ENCODE measurements around the gene ARL6.

Gene ARL6, protein sequence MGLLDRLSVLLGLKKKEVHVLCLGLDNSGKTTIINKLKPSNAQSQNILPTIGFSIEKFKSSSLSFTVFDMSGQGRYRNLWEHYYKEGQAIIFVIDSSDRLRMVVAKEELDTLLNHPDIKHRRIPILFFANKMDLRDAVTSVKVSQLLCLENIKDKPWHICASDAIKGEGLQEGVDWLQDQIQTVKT

DNA sequence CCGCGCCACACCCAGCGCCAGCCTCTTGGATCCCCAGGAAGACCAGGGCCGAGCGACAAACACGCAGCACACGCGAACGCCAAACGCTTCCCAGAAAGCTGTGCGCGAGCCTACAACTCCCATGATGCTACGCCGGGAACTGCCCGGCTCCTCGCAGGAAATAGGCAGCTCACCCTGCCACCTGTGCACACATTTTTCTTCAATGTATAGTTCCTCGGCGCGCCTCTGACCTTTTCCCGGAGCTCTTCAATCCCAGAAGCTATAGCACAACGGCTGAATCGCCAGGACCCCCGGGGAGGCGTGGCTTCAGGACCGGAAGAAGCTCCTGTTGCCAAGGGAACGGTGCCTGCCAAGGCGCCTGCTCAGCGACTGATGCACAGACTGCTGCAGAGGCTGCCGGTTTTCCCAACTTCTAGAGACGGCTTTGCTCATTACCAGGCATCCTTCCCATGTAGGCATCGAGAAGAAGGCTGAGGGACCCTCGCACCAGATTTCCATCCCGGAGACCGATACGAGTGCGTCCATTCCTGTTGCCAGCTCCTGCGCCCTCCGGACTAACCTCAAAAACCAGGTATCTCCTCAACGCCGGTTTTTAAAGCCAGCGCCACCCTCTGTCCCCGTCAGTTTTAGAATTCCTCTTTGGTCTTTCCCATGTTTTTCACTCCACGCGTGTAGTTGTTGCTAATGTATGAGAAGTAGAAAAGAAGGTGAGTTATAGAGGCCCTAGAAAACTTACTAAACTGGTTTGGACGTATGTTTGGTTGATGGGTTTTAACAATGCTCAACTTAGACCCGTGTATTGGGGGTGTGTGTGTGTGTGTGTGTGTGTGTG, at the start of gene ARL6:
Gene ARL6 (plus strand): TSS at position 352 of the 832 bp plus-strand sequence. CDS start 3,350 bp downstream, outside the sequence.
- peak; percentile 79 for DNase-seq (ENCODE audit: low spot score)

DNA sequence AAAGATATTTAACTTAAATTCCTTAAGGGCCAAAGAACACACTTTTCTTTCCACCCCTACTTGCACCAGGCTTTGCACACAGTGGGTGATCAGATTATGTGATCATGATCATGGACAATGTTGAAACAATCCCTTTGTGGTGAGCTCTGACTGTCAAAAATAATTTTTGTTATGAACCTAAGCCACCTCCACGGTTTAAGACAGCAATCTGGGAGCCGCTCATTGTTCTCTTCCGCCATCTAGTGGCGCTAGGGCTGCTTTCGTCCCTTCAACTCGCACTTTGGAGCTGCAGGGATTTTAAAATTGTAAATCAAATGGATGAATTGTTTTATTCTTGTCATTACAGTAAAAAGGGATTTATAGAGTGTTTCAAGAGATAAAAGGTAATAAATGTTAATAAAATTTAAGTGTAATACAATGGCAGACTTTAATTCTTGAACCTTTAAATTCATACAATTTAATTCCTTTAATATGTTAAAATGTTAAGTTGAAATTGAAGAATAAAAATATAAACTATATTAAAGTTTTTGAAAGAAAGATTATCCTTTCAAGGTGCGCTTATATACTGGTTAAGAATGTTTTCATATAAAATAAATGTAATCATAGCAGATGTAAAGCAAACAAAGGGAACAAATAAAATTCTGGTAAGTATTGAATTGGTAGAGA, 45.3 kb upstream of the ARL6 start:
- DNase-seq (ENCODE audit: low spot score): peak; percentile 19

DNA sequence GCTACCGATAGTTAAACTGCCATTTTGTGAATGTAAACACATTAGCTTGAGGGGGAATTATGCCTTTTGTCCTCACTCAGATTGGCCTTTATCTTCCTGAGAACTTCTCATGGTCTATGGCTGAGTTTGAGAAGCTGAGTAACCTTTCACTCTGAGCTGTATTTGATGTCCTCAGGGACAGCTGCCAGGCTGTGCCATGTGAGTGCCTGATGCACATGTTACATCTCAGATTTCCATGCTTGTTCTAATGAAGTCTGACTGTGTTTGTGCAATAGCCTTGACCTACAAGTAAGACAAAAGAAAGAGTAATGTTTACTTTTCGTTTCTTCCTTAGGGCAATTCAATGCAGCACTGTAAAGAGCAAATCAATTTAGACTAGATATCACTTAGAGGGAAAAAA, 44.1 kb upstream of the ARL6 start:
- no peak for DNase-seq (ENCODE audit: low spot score)

DNA sequence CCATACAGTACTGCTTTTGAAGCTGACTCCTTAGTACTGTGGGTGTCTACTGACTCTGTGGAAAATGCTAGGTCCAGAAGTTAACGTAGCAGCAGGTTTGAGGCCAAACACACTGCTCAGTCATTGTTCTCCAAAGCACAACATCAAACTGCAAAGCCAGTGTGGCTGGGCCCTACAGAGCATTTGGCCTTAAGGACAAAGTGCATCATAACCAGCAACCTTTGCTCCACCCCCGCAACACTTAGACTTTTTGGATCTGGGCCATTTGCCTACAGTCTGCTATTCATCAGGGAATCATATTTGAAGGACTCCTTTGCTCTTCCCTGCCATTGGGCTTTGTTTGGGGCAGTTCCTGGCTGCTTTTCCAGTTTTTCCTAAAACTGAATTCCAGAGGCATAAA, 43.1 kb upstream of the ARL6 start:
- DNase-seq (ENCODE audit: low spot score): no peak

DNA sequence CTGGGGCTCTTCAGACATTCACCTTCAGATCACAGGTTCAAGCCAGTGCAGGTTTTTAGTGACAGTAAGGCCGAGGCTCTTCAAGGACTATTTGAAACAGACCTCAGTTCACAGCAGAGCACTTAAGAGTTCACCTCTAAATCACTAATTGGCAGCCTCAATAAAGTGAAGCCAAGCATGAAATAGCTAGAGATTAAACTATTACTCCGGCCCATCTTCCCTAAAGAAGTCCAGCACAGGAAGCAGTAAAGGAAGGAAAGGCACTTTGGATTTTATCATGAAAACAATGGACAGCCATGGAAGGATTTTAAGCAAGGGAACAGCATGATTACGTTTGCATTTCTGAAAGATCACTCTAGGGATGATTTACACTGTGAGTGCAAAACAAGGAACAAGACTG, 27.6 kb upstream of the ARL6 start:
- DNase-seq (ENCODE audit: low spot score): no peak

DNA sequence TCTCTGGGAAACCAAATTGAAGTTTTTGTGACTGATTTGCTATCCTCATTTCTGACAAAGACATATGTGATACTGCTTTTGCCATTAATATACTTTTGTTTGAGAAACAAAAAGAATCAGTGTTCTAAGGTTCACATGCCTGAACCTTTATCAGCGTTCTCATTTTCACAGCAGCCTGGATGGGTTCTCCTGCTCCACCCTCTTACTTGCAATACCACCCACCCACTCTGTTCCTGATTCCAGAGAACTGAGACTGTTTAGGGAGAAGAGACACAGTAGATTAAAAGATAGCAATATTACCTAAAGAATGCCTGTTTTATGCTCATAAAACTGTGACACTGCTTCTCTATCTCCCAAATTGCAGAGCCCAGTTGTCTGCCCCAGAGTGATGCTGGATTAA, 25.8 kb upstream of the ARL6 start:
- DNase-seq (ENCODE audit: low spot score): no peak

DNA sequence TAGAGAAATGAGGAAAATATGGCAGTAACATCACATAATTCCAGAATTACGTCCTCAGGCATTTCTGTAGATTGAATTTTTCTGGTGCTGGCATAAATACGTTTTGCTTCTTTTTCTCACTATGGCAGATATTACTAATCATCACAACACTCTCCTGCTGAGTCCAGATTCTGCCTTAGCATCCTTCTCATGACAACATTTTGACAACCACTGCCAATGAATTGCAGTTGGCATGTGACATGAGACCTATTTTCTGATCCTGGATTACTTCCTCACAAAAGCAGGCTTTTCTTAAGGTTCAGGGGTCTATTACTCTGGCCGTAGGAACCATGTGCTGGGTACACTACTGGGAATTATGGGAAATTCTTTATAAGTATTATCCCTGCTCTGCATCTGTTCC, 22.5 kb upstream of the ARL6 start:
- DNase-seq (ENCODE audit: low spot score): no peak

DNA sequence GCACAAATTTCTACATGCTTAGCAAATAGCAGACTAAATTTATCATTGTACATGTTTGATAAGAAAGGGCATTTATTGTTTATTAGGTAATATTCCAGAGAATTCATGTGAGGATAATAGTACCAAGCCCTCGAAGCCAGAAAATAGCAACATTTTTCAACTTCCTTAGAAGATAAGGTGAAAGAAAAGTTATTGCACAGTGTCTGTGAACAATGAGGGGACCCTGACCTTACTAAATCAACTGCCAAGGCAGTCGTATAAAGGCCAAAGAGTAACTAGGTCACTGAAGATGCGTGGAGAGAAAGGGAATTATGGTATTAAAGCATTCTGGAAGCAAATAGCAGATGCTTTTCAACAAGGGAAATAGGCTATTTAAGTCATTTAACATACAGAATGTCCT, 20.3 kb upstream of the ARL6 start:
- DNase-seq (ENCODE audit: low spot score): no peak

DNA sequence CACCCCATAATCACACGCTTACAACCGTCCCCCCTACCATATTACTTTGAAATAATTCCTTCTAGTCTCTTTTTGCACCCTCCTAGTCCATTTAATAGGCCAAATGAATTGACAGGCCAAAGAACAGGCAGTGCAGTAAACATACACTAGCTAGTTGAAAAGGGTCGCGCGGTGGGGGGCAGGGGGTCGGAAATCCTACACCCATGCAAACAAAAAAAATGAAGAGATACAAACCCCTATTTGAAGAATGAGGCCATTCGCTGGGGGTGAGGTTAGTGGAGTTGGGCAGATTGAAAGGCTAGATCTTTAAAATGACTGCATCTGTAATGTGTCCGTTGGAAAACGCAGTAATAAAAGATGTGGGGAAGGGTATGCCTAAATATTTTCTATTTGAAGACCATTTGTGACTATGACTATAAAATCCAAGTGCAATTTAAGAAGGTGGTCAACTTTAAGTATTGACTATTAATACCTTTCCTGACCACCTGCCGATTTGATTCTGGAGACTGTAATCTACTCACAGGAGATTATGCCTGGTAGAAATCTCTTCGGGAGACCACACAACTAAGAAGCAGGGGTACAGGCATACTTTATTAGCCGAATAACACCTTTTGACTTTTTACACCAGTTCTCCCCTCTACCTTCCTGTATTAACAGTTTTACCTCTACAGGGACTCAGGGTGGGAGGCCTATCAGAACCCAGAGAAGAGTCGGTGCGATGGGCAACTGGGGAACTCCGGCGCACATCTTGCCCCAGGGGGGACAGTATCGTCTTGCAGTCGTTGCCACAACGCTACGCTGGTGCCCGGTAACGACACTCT, 762 bp upstream of the ARL6 start:
- DNase-seq (ENCODE audit: low spot score): no peak

DNA sequence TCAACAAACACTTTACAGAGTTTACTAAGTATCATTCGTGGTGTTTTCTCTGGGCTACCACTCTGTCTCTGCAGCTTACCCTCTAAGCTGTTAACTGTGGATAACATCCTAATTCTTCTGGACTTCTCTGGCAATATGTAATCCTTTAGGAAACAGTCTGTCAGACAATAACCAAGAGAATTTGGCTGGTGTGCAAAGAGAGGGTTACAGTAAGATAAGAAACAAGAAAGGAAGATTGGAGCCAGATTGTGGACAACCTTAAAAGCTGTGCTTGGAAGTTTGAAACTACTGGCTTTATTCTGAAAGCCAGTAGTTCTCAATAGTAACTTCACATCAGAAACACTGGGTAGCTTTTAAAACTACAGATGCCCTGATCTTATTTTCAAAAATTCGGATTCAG, 778 bp downstream of the ARL6 start:
- DNase-seq (ENCODE audit: low spot score): no peak

DNA sequence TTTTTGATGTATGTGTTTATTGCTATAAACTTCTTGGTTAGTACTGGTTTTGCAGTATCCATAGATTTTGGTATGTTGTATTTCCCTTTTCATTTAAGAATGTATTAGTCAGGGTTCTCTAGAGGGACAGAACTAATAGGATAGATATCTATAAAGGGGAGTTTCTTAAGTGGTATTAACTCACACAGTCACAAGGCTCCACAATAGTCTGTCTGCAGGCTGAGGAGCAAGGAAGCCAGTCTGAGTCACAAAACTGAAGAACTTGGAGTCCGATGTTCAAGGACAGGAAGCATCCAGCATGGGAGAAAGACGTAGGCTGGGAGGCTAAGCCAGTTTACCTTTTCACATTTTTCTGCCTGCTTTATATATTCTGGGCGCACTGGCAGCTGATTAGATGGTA, 8.4 kb downstream of the ARL6 start:
- no peak for DNase-seq (ENCODE audit: low spot score)

DNA sequence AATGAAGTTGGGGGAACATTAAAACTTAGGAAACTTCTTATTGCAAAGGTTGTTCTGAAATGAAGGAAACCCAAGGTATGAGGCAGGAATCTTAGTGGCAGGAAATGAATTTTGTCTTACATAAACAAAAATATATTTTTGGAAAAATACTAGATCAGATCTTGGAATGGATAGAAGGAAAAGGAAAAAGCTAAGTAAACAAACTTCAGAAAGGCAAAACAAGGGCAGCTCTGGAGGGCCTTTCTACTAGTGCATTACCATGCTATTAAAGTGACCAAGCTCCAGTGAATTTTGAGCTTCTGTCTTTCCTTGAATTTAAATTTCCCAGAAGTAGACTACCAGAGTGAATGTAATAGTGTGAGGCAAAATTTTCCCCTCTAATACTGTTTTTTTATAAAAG, 13.6 kb downstream of the ARL6 start:
- DNase-seq (ENCODE audit: low spot score): no peak

DNA sequence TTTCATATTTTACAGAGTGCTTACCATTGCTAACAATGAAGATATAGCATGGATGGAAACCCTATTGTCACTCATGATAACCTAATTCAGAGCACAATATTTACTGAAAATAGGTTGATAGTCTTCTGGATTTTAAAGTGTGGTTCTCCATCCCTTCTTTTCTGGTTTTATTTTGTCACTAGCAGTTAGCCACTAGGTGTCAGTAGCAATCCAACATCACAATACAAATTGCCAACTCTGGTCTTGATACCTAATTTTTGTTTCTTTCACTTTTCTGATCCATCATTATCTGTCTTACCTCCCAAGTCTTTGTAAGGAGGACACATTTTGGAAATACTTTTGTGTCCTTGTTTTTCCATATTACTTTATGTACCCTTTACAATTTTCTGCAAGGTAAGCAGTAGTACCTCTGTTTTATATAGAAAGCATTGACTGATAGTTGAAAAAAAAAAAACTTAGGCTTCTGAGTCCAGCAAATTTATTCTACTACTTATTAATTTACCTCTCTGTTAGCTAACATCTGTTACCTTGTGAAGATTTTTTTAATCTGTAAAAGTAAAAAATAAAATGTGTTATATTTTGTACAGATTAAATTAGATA, 29.0 kb downstream of the ARL6 start:
- peak; percentile 3 for DNase-seq (ENCODE audit: low spot score)

DNA sequence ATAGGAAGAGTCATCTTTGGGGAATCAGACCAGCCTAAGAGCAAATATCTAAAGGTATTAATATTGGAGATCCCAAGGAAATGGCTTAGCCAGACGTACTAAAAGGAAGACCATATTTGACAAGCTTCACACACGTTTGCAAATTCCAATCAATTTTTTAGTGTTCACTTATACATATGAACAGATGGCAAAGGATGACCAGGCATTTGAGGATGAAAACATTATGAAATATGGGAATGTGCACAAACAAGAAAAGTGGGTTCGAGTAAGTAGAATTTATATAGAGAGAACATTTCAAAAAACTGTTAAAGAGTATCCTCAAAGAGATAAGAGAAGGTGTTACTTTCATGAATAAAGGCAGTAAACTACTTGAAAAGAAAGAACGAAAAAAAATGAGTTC, 31.4 kb downstream of the ARL6 start:
- DNase-seq (ENCODE audit: low spot score): no peak

DNA sequence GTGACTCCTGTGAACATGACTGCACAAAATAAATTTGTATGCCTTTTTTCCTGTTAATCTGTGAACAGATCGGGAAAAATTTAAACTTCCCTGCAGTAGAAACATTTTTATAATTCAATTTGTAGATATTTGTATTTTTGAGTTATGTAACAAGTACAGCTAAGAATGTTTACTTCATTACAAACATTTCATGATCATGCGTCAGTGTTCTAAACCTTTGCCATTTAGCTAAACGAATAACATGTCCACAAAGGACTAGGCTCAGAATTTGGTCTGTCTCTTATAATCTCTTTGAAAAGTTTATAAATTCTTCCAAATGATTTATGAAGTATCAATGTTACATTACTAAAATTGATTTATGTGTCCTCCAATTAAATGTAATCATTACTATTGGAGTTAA, 39.9 kb downstream of the ARL6 start:
- DNase-seq (ENCODE audit: low spot score): no peak

DNA sequence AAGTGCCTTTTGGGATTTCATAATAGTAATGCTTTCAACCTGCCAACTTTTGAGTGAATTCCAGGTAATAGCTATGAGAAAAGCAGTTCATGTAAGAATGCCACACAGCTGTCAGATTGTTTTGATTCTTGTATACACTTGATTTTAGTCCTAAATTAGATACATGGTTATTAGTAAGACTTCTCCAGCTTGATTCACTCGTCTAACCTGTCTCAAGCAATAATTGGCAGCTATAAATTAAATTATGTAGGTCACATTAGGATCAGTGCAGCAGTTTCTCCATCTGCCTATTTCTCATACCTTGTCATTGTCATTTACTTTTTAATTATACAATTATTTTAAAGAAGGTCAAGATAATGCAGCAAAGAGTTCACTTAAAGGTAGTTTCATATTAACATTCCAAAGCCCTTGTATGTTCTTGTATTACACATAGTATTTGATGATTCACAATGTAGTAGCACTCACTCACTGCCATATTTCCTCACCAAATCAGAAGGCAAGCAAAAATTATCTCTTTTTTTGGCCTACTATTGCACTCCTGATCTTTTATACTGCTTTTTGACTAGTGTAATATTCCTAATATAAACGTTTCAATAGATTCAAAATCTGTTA, 46.3 kb downstream of the ARL6 start:
- no peak for DNase-seq (ENCODE audit: low spot score)

DNA sequence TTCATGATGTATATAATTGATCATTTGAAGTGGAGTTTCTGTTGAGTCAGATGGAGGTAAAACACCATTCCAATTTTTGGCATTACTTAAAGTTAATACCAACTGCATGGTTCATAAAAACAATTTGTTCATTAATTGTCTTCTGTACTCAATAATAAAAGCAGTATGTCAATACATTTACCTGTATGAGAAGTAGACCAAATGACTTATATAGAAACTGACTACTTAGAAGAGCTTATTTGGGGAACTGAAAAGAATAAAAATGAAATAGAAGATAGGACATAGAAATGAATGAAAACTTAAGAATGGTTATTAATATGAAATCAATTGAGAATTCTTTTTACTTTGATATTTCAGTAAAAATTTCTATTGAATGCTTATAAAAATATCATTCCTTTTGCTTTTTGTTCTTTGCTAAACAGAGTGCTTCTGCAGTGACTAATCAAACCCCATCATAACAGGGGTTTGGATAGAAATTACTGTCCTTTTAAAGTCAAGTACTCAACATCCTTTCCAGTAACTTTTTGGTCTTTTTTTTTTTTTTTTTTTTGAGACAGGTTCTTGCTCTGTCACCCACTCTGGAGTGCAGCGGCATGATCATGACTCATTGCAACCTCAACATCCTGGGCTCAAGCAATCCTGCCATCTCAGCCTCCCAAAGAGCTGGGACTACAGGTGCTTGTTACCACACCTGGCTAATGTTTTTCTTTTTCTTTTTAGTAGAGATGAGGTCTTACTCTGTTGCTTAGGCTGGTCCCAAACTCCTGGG, 50.8 kb downstream of the ARL6 start:
- DNase-seq (ENCODE audit: low spot score): peak; percentile 3

DNA sequence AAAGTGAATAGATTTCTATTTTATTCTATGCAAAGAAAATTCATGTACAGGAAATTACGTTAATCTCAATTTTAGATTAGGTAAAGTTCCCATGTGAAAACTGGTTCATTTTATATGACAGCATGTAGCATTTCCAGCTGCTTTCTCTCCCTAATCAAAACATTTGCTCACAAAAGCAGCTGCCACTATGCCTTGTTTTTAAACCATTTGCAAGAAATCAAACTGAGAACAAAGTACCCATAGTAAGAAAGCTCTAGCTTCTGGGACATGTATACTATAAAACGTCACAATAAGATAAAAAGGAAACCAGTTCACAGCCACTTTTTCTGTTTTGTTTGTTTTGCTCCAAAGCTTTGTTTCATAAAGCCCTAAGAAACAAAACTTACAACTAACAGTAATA, 52.3 kb downstream of the ARL6 start:
- DNase-seq (ENCODE audit: low spot score): no peak

DNA sequence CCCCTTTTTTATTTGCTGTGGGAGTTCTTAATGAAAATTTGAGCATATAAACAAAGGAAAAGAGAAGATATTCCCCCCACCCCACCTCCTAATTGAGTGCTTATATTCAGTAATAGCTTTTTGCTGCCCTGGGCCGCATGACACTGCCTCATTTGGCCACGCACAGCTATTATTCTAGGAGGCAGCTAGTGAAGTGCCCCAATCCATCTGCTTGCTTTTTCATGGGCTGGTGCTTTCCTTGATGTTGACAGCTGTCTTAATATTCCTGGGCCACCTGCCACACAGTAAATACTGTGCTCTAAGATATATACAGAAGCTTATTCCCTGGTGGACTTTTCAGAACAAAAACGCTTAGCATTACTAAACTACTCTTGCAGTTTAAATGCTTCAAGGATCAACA, 53.4 kb downstream of the ARL6 start:
- DNase-seq (ENCODE audit: low spot score): no peak

DNA sequence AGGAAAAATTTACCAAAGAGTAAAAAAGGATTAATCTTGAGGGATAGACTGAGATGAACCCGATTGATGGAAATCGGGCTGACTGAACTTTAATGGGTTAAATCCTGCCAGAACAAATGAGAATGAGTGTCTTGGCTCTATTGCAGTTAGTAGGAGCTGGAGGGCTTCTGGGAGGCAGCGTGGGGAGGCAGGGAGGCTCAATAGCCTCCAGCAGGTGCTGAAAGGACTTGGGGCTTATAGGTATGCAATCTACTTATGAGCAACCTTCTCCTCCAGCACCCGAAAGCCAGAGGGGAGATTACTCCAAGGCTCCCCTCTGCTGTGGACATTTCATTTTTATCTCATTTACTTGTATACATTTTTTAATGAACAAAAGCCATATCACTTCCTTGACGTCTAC, 56.2 kb downstream of the ARL6 start:
- no peak for DNase-seq (ENCODE audit: low spot score)

DNA sequence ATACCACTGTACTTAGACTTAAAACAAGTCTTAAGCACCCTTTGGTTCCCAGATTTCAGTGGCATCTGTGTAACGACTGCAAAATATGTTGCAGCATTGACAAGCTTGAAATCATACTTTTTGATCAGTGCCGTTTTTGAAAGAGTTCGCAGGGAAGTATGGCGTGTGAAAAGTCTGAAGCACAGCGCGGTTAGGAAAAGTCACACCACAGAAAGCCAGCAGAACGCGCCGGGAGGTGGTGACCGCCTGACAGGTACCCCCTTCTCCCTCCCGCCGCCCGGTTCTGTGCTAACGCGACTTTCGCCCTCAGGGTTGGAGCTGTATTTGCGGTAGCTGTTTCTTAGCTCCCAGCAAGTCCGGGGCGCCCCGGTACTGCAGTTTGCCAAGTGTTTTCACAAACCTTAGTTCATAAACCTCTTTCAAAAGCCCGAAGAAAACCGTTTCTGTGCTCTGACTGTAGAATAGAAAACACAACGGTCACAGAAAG, 56.8 kb downstream of the ARL6 start:
- no peak for DNase-seq (ENCODE audit: low spot score)
